Osteocyte (in vitro differentiated cells): ENCODE results near the gene RNF151. TPM values are rescaled to one million over a fixed set of nuclear protein-coding genes. Genes with fewer than 3 reads are reported as not detected.

Experiments
- DNase-seq: peaks from one replicate; pipeline ENCODE4 v3.0.0; 2021; ENCODE audit warnings: mixed read lengths; ENCODE audit not compliant: unreplicated experiment; ENCODE audit errors: extremely low spot score
- H3K27ac Mint-ChIP-seq: one replicate; pipeline ENCODE4 v1.8.0; 2021; ENCODE audit warnings: mild to moderate bottlenecking, mixed read lengths; ENCODE audit not compliant: unreplicated experiment
- H3K27me3 Mint-ChIP-seq: one replicate; pipeline ENCODE4 v1.8.0; 2021; ENCODE audit warnings: mixed read lengths; ENCODE audit not compliant: unreplicated experiment
- H3K36me3 Mint-ChIP-seq: one replicate; pipeline ENCODE4 v1.8.0; 2021; ENCODE audit warnings: mixed read lengths; ENCODE audit not compliant: unreplicated experiment
- H3K4me1 Mint-ChIP-seq: one replicate; pipeline ENCODE4 v1.8.0; 2021; ENCODE audit warnings: mixed read lengths; ENCODE audit not compliant: unreplicated experiment
- H3K4me3 Mint-ChIP-seq: one replicate; pipeline ENCODE4 v1.8.0; 2021; ENCODE audit warnings: mild to moderate bottlenecking, moderate library complexity, mixed read lengths; ENCODE audit not compliant: unreplicated experiment
- H3K9me3 Mint-ChIP-seq: one replicate; pipeline ENCODE4 v1.8.0; 2021; ENCODE audit warnings: mixed read lengths; ENCODE audit not compliant: unreplicated experiment
- CTCF ChIP-seq: fragments of 200-600 bp; sonication (generic); IDR thresholded peaks from 2 replicates; pipeline ENCODE4 v1.5.0; 2021; ENCODE audit warnings: antibody characterized with exemption, mild to moderate bottlenecking, moderate library complexity
- total RNA-seq: library from RNA; stranded (reverse); gene quantifications from 2 replicates; pipeline ENCODE4 v1.2.1, GENCODE V29; 2021

Gene RNF151
- total RNA-seq, 1 donor from 2014 or later = 0.46 TPM

- Mint-ChIP-seq H3K27ac (peak within 1 kb of the TSS; percentile 75), H3K4me3 (peak within 1 kb of the TSS; percentile 85), H3K36me3 (peaks cover 3% of the 10 kb centered on the region), H3K9me3 (no peaks in the 10 kb centered on the region), H3K4me1 (peaks cover 19% of the 10 kb centered on the region), H3K27me3 (no peaks in the 10 kb centered on the region)
- peak; percentile 100 for DNase-seq
- TF ChIP-seq CTCF = no peak
Observed at GRCh38 chr16:1942810-1943726, 23.6 kb upstream of the RNF151 start, which contains the start of gene MSRB1. Gene MSRB1 (minus strand): TSS chr16:1943199. CDS start chr16:1943156, 43 bp downstream.

GRCh38 chr16:1944612-1945199 is 21.9 kb upstream of the RNF151 start:
- DNase-seq = no peak
- Mint-ChIP-seq H3K27me3 (no peaks in the 10 kb centered on the region), H3K36me3 (no peaks in the 10 kb centered on the region), H3K27ac (peak overlapping the region; percentile 25), H3K4me1 (peaks cover 19% of the 10 kb centered on the region), H3K9me3 (no peaks in the 10 kb centered on the region), H3K4me3 (peak overlapping the region; percentile 85)
- TF ChIP-seq CTCF = no peak

GRCh38 chr16:1945559-1946391 is 20.9 kb upstream of the RNF151 start:
- H3K4me3 Mint-ChIP-seq = no peak overlapping the region
- H3K4me1 Mint-ChIP-seq = peaks cover 19% of the 10 kb centered on the region
- no peak for DNase-seq
- no peak overlapping the region for H3K27ac Mint-ChIP-seq
- H3K36me3 Mint-ChIP-seq = no peaks in the 10 kb centered on the region
- TF ChIP-seq CTCF = no peak
- H3K9me3 Mint-ChIP-seq = no peaks in the 10 kb centered on the region
- H3K27me3 Mint-ChIP-seq = no peaks in the 10 kb centered on the region

DNA sequence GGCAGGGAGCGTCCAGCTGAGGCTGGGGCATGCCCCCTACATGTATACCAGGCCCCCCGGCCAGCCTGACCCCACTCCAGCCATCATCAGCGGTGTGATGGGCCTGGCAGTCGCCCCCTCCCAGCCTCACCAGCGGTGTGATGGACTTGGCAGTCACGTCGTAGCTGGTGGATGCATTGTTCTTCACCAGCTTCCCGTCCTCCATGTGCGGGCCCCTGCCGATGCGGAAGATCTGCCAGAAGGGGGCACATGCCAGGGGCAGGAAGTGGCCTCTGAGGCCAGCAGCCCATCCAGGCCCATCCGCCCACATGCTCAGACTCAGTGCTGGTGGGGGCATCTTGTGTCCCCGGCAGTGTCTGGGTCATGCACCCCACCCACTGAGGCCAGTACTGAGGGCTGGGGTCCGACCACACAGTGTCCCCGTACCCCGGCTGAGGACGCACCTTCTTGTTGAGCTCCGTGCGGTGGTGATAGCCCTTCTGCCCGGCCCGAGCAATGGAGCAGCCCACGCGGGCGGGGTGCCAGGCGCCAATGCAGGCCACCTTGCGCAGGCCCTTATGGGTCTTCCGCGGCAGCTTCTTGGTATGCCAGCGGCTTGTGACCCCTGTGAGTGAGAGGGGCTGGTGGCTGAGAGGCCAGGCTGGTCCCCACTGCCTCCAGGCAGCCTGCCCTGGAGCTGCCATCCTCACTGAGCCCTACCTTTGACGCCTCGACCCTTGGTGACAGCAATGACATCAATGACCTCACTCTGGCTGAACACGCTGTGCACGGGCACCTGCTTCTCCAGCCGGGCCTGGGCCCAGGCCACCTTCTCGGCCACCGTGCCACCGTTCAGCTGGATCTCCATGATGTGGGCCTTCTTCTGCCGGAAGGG is 19.9 kb upstream of the RNF151 start:
- no peaks in the 10 kb centered on the region for H3K27me3 Mint-ChIP-seq
- peaks cover 15% of the 10 kb centered on the region for H3K4me1 Mint-ChIP-seq
- H3K36me3 Mint-ChIP-seq = no peaks in the 10 kb centered on the region
- H3K4me3 Mint-ChIP-seq = no peak overlapping the region
- no peak overlapping the region for H3K27ac Mint-ChIP-seq
- H3K9me3 Mint-ChIP-seq = no peaks in the 10 kb centered on the region
- DNase-seq = no peak
- no peak for TF ChIP-seq CTCF
